K562 (cell line): Measurements from ENCODE around the gene ATXN7. TPM values are rescaled to one million over a fixed set of nuclear protein-coding genes. Genes with fewer than 3 reads are reported as not detected.

Experiments used
- ATAC-seq: fragments of 200-7000 bp; cut with Tn5 transposase; 3 replicates; pipeline ENCODE4 v1.9.1; 2020; ENCODE audit warnings: moderate library complexity
- BruUV-seq: library from RNA; stranded (reverse); fragments of 400-500 nt; replicated peaks from 2 replicates; lab custom pipeline; 2021; lab: Mats Ljungman, UMichigan
- CTCF ChIA-PET: fragments of 300-600 bp; formaldehyde crosslinking; extraction: SDS; loops from one replicate; lab custom pipeline; 2021; ENCODE audit warnings: low intra/inter-chr PET ratio; lab: Yijun Ruan, JAX
- POLR2A ChIA-PET: fragments of 300-600, 350-650 bp; sonication (Branson Sonifier 250); formaldehyde crosslinking; extraction: SDS; loops from one replicate; lab custom pipeline; 2021; ENCODE audit warnings: antibody characterized with exemption, inconsistent platforms; lab: Yijun Ruan, JAX
- DNase-seq, 4 experiments: peaks; one replicate each; pipeline versions ENCODE4 v3.0.0 to v3.0.0-alpha.2; 2011 to 2018; ENCODE audit warnings: low spot score in 3 of 4, mixed read lengths in 3 of 4; ENCODE audit errors: extremely low read depth in 1 of 4
- FAIRE-seq: peaks from 2 replicates; lab custom pipeline; 2011; peaks lifted over from hg19 to GRCh38; lab: Jason Lieb, UNC
- H2AFZ ChIP-seq: 2 replicates; pipeline ENCODE4 v1.6.0; 2011; ENCODE audit warnings: low read depth, low read length, control low read depth, inconsistent platforms
- H3K27ac ChIP-seq: fragments of 200-600 bp; 3 replicates; pipeline ENCODE4 v1.8.0; 2011; ENCODE audit warnings: low read depth, mild to moderate bottlenecking, control low read depth, inconsistent platforms, low read length, moderate library complexity, mixed read lengths; ENCODE audit errors: extremely low read depth
- H3K27me3 ChIP-seq, 2 experiments: fragments of 300-600 bp in 1 of 2; 2 replicates in 1 of 2; 3 replicates in 1 of 2; pipeline versions ENCODE4 v1.6.0 to v1.8.0; 2011; ENCODE audit warnings: inconsistent platforms in 2 of 2, low read length in 2 of 2, mild to moderate bottlenecking in 1 of 2, mixed read lengths in 1 of 2, moderate library complexity in 1 of 2; ENCODE audit not compliant: control insufficient read depth in 2 of 2, insufficient read depth in 2 of 2
- H3K36me3 ChIP-seq: fragments of 300-600 bp; 3 replicates; pipeline ENCODE4 v1.8.0; 2011; ENCODE audit warnings: mild to moderate bottlenecking, low read length, inconsistent platforms; ENCODE audit not compliant: control insufficient read depth, insufficient read depth
- H3K4me1 ChIP-seq, 2 experiments: fragments of 200-600 bp in 1 of 2; replicated peaks in 1 of 2; 2 replicates in 1 of 2; 3 replicates in 1 of 2; pipeline versions ENCODE4 v1.5.1 to v1.8.0; 2011; ENCODE audit warnings: inconsistent platforms in 2 of 2, low read length in 2 of 2, mild to moderate bottlenecking in 1 of 2, mixed read lengths in 1 of 2, moderate library complexity in 1 of 2; ENCODE audit not compliant: control insufficient read depth in 2 of 2, insufficient read depth in 2 of 2
- H3K4me2 ChIP-seq: 2 replicates; pipeline ENCODE4 v1.6.1; 2011; ENCODE audit warnings: low read length, control low read depth, inconsistent platforms, mixed read lengths; ENCODE audit not compliant: insufficient read depth
- H3K4me3 ChIP-seq: fragments of 200-600 bp; sonication (generic), shearing (Covaris generic); 2 replicates; pipeline ENCODE4 v1.5.1; 2016; ENCODE audit warnings: control low read depth, inconsistent platforms
- H3K79me2 ChIP-seq: fragments of 200-600 bp; 3 replicates; pipeline ENCODE4 v1.8.0; 2011; ENCODE audit warnings: low read length, inconsistent platforms; ENCODE audit not compliant: control insufficient read depth, insufficient read depth
- H3K9ac ChIP-seq, 2 experiments: 2 replicates each; pipeline versions ENCODE4 v1.6.0 to v1.6.1; 2011; ENCODE audit warnings: low read depth in 2 of 2, low read length in 2 of 2, control low read depth in 1 of 2, inconsistent platforms in 1 of 2, mild to moderate bottlenecking in 1 of 2, mixed read lengths in 1 of 2; ENCODE audit not compliant: insufficient read depth in 1 of 2
- H3K9me1 ChIP-seq: one replicate; pipeline ENCODE4 v1.6.0; 2011; ENCODE audit warnings: inconsistent platforms, mild to moderate bottlenecking, low read length, moderate library complexity; ENCODE audit not compliant: control insufficient read depth, insufficient read depth
- H3K9me3 ChIP-seq: replicated peaks from 2 replicates; pipeline ENCODE4 v1.5.1; 2011; ENCODE audit warnings: low read depth, low read length, inconsistent platforms; ENCODE audit not compliant: control insufficient read depth, insufficient read depth
- H4K20me1 ChIP-seq: replicated peaks from 2 replicates; pipeline ENCODE4 v1.6.1; 2011; ENCODE audit warnings: low read length, inconsistent platforms, mixed read lengths; ENCODE audit not compliant: control insufficient read depth, insufficient read depth
- WGBS: fragments of 100-300 bp; shearing (Covaris generic); methylation state at CpG from one replicate; pipeline ENCODE4 v1.1.6; 2016; ENCODE audit warnings: low coverage, mixed read lengths; ENCODE audit not compliant: insufficient coverage; ENCODE audit errors: missing lambda C conversion rate; 5-methylcytosine and 5-hydroxymethylcytosine counted together
- in situ Hi-C: fragments of 300-500 bp; cut with MboI; formaldehyde crosslinking; loops from 4 replicates; pipeline ENCODE4 v1.15.0; 2018; ENCODE audit warnings: inconsistent platforms, mixed read lengths
- intact Hi-C: fragments of 100-400 bp; cut with micrococcal nuclease; formaldehyde crosslinking; loops from 2 replicates; pipeline ENCODE4 v1.14.2; 2022
- polyA plus RNA-seq, 8 experiments: library from polyadenylated mRNA; depleted of rRNA in 4 of 8; stranded (reverse) in 5 of 8; unstranded in 3 of 8; fragments of >200 nt; fragmentation: Nextera tagmentation in 2 of 8; fragmentation: Illumina TruSeq in 1 of 8; extraction: Ambion mirVana in 2 of 8; extraction: Trizol in 1 of 8; gene quantifications; 2 replicates each; pipeline versions ENCODE4 v1.2.1 to v1.2.3, GENCODE V29; 2011 to 2014; ENCODE audit warnings: inconsistent platforms in 1 of 8, missing spikeins in 1 of 8
- total RNA-seq, 7 experiments: library from RNA; depleted of rRNA in 6 of 7; stranded (reverse); fragments of >200 nt in 6 of 7; fragmentation: Illumina TruSeq in 2 of 7; extraction: Trizol in 2 of 7; gene quantifications; 2 replicates each; pipeline versions ENCODE4 v1.2.1 to v1.2.3, GENCODE V29; 2011 to 2021; ENCODE audit warnings: low replicate concordance in 1 of 7
- TF ChIP-seq, protein P1 (sequence below), 3 experiments: fragments of 200-800 bp in 1 of 3; fragments of 250-450 bp in 1 of 3; fragments of 450-650 bp in 1 of 3; sonication (Bioruptor Pico) in 1 of 3; sonication (Bioruptor generic) in 1 of 3; formaldehyde crosslinking in 1 of 3; IDR thresholded peaks; 2 replicates each; pipeline versions ENCODE4 v1.6.1 to v1.8.0; 2016 to 2022; ENCODE audit warnings: mild to moderate bottlenecking in 2 of 3, missing genetic modification characterization in 2 of 3, missing compliant biosample characterization in 1 of 3, moderate library complexity in 1 of 3
- TF ChIP-seq, protein P2 (sequence below): IDR thresholded peaks from 2 replicates; pipeline ENCODE4 v1.6.1; 2011; ENCODE audit warnings: borderline replicate concordance, low read depth, mild to moderate bottlenecking, moderate library complexity, low read length; ENCODE audit not compliant: insufficient read depth, poor library complexity, severe bottlenecking

The ATXN7 gene
- total and polyA plus RNA-seq, 9 of the 15 experiments (the other 6 are each of a cell fraction or from before 2014, with no cell fraction given): 0.41 to 9.2 (median 6.7) TPM

DNA sequence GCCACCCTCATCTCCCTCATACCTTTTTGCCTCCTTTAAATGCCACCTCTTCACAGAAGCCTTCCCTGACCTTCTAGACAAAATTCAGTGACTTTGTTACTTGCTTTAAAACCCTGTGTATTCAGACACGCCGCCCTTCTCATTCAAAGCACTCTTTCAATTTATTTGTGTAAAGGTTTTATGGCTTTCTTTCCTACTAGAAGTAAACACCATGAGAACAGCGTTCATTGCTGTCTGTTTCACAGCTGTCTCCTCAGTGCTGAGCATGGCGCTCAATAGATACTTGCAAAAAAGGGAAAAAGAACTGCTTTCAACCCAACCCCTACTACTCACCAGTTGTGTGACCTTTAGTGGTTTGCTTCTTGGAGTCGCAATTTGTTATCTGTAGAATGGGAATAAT is 17.0 kb downstream of the ATXN7 start:
- TF ChIP-seq, protein P1, sequence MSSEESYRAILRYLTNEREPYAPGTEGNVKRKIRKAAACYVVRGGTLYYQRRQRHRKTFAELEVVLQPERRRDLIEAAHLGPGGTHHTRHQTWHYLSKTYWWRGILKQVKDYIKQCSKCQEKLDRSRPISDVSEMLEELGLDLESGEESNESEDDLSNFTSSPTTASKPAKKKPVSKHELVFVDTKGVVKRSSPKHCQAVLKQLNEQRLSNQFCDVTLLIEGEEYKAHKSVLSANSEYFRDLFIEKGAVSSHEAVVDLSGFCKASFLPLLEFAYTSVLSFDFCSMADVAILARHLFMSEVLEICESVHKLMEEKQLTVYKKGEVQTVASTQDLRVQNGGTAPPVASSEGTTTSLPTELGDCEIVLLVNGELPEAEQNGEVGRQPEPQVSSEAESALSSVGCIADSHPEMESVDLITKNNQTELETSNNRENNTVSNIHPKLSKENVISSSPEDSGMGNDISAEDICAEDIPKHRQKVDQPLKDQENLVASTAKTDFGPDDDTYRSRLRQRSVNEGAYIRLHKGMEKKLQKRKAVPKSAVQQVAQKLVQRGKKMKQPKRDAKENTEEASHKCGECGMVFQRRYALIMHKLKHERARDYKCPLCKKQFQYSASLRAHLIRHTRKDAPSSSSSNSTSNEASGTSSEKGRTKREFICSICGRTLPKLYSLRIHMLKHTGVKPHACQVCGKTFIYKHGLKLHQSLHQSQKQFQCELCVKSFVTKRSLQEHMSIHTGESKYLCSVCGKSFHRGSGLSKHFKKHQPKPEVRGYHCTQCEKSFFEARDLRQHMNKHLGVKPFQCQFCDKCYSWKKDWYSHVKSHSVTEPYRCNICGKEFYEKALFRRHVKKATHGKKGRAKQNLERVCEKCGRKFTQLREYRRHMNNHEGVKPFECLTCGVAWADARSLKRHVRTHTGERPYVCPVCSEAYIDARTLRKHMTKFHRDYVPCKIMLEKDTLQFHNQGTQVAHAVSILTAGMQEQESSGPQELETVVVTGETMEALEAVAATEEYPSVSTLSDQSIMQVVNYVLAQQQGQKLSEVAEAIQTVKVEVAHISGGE (CRISPR knock-in tag; IDR thresholded peaks at IDR 0.05): peak in 1 of 3 experiments; percentile 50; a peak in 1 of 6 replicates
- TF ChIP-seq, protein P2, sequence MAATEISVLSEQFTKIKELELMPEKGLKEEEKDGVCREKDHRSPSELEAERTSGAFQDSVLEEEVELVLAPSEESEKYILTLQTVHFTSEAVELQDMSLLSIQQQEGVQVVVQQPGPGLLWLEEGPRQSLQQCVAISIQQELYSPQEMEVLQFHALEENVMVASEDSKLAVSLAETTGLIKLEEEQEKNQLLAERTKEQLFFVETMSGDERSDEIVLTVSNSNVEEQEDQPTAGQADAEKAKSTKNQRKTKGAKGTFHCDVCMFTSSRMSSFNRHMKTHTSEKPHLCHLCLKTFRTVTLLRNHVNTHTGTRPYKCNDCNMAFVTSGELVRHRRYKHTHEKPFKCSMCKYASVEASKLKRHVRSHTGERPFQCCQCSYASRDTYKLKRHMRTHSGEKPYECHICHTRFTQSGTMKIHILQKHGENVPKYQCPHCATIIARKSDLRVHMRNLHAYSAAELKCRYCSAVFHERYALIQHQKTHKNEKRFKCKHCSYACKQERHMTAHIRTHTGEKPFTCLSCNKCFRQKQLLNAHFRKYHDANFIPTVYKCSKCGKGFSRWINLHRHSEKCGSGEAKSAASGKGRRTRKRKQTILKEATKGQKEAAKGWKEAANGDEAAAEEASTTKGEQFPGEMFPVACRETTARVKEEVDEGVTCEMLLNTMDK: no peak
- TF ChIP-seq, all 486 proteins: peak for 1
- no peaks in the 10 kb centered on the region for H3K9me3 ChIP-seq
- in situ Hi-C loops: no loop called here
- DNase-seq (no peak), ATAC-seq (no peak), FAIRE-seq (no peak)
- BruUV-seq: no TSS peak
- 65% methylated on average over 5 of the region's 5 CpGs for WGBS
- no peak overlapping the region for H3K9ac ChIP-seq
- no peak overlapping the region for H2AFZ ChIP-seq
- no peak overlapping the region for H3K4me3 ChIP-seq
- H3K36me3 ChIP-seq: no peaks in the 10 kb centered on the region
- H3K4me1 ChIP-seq: no peaks in the 10 kb centered on the region
- peaks cover 12% of the 10 kb centered on the region; the same call in 1 of the 2 replicates for H4K20me1 ChIP-seq
- peaks cover 30% of the 10 kb centered on the region for H3K79me2 ChIP-seq
- no peaks in the 10 kb centered on the region for H3K27me3 ChIP-seq
- ChIA-PET POLR2A (no interaction called here), CTCF (no interaction called here)
- no peak overlapping the region for H3K4me2 ChIP-seq
- H3K9me1 ChIP-seq: no peaks in the 10 kb centered on the region
- intact Hi-C loops: no loop called here
- no peak overlapping the region for H3K27ac ChIP-seq
